Ramos (cell line): ENCODE measurements around the gene KCNB1.

ENCODE experiments used
- in situ Hi-C: fragments of 300-500 bp; cut with MboI; formaldehyde crosslinking; loops from one replicate; pipeline ENCODE4 v1.14.3; 2022; ENCODE audit warnings: low sequenced_read_pairs; ENCODE audit not compliant: unreplicated experiment

KCNB1 gene

DNA sequence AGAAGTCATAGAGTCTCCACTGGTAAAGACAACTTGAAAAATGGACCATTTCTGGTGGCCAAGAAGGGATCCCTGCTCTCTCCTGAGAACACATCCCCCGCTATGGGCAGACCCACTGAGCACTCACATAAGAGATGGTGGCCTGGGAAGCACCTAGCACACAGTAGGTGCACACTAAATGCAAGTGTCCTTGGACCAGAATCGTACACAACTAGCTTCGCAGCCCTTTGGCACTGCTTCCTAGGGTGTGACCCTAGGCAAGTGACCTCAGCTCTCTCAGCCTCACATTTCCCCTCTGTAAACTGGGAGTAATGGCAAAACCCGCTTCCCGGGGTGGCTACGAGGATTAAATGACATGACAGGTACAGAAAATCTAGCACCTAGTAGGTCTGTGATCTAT is 35.1 kb downstream of the KCNB1 start:
- in situ Hi-C loops: no loop called here

DNA sequence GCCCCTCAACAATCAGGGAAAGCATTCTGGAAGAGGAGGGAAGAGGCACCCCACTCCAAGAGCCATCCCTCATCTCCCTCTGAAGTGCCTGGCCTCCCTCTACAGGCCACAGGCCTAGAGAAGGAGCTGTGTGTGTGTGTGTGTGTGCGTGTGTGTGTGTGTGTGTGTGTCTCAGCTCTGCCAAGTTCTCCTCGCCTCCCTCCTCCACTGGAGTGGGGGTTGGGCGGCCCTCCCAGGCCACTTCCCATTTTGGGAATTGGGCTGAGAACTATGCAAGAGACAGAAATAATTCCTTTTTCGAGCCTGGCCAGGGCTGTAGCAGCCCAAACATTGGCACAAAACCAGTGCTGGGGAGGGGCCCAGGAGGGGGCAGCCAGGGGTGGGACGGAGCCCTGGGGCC is 35.7 kb downstream of the KCNB1 start:
- in situ Hi-C loops: no loop called here

DNA sequence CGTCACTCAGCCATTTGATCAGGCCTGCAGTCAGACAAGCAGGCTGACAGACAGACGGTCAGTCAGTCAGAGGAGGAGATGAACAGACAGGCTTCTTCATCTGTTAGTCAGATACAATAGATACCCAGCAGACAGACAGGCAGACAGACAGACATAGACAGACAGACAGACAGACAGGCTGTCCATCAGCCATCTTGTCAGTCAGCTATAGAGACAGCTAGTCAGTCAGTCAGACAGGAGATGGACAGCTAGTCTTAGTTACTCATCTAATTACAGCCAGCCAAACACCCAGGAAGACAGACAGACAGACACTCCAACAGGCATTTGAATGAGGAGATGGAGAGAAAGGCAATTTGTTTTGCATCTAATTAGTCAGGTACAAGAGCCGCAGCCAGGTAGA is 36.4 kb downstream of the KCNB1 start:
- in situ Hi-C loops: no loop called here

DNA sequence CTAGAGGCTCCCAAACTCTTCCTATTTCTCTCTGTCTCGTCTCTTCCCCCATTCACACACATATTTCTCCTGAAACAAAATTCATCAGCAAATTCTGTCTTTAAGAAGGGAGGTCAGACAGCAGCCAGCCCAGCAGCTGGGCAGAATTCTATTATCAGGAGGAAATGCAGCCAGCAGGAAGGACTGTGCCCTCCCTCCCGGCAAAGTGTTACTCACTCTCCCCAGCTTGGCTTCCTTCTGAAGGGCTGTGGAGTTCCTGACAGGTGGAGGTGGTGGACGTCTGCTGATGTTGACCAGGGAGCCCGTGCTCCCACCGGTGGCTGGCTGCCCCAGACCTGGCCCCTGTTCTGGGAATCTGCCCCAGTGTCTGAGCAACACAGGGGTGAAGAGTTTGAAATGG is 37.3 kb downstream of the KCNB1 start:
- in situ Hi-C loops: no loop called here

DNA sequence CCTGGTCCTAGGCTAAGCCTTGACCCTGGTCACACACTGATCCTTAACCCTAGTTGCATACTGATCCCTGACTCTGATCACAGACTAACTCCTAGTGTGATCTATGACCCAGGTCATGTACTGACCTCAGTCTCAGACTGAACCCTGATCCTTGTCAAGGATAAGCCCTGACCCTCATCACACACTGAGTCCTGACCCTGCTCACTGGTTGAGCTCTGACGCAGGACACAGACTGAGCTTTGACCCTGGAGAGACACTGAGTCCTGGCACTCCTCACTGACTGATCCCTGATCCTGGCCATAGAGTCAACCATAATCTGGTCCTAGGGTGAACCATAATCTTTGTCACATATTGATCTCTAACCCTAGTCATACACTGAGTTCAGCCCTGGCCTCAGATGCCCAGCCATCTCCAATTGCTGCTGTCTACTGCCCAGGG is 37.9 kb downstream of the KCNB1 start:
- in situ Hi-C loops: no loop called here

DNA sequence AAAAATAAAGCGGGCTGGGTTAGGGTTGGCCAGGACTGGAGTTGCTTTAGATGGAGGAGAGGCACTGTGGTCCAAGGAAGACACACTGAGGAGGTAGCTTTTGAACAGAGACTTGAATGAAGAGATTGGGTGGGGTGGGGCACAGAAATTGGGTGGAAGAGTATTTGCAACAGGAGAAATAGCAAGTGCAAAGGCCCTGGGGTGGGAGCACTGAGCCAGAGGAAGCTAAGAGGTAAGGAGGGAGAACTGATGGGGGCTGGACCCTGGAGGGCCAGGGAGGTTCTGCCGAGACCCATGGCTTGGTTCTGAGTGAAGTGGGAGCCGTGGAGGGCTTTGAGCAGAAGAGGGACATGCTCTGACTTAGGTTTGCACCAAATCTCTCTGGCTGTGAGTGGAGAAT is 45.4 kb downstream of the KCNB1 start:
- in situ Hi-C loops: no loop called here

DNA sequence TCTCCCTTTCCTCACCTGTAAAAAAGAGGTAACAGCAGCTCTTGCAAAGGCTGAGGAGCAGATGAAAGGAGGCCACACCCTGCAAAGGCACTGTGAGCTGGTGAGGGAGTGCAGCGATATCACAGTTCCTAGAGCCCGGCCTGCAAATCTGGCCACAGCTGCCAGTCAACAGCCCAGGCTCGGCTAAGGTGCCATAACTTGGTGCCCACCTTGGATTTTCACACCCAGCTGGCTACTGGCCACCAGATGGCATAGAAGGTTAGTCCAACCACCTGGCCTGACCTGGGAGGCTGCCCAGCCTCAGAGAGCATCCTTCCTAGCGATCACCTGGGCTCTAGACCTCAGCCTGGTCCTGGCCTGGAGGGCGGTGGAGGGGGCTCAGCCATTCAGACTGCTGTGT is 46.8 kb downstream of the KCNB1 start:
- in situ Hi-C loops: no loop called here

DNA sequence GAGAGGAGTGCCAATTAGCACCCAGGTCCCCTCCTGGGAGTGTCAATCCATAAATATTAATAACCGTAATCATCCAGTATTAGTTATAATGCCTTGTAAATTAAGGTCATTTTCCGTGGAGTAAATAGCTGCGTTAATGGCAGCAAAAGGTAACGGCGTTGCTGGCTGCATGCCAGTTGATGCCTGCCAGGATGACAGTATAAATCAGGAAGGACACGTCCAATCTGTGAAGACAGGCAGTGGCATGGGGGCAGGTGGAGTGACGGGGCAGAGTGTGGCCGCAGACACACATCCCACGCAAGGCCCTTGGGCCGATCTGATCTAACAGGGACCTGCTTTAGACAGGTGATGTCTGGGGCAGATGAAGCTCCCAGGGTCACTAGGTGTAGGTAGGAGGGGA is 49.1 kb downstream of the KCNB1 start:
- in situ Hi-C loops: no loop called here

DNA sequence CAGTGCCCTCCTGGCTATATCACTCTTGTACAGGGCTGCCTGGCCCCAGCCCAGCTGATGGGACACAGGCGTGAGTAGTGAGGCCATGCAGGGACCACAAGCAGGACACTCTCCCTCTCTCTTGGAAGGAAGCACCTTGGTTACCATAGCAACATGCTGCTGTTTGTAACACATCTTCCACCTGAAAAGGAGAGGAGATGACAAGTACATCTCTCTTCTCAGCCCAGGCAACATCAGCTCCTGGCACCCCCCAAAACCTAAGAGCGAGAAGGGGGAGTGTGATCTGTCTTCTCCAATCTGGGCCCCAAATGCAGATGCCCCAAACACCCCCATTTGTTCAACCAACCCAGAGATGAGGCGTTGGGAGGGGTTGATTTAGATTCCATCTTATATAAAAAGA is 49.9 kb downstream of the KCNB1 start:
- in situ Hi-C loops: no loop called here

DNA sequence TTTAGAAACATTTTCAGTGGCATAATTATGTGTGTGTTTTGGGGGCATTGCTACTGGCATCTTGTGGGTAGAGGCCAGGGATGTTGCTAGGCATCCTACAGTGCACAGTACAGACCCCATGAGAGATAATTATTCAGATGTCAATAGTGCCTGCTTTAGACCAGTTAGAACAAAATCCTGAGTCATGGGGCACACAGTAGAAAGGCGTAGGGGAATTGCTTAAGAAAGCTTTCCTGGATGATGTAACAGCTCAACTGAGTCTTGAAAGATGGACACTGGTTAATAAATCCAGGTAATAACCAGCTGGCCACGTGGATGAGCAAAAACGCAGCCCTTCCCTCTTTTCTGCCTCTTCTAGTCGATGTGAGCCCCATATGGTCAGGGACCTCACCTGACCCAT is 51.1 kb downstream of the KCNB1 start:
- in situ Hi-C loops: no loop called here

DNA sequence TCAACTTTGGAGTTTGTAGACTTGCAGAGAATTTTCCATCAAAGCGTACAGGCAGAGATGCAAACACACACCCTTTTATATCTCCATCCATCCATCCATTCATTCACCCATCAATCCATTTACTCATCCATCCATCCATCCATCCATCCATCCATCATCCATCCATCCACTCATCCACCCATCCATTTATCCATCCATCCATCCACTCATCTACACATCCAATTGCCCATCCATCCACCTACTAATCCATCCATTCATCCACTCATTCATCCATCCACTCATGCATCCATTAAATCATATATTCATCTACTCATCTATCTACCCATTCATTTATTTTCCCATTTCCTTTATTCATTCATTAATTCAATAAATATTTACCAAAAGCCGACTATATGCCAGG is 52.1 kb downstream of the KCNB1 start:
- in situ Hi-C loops: no loop called here

DNA sequence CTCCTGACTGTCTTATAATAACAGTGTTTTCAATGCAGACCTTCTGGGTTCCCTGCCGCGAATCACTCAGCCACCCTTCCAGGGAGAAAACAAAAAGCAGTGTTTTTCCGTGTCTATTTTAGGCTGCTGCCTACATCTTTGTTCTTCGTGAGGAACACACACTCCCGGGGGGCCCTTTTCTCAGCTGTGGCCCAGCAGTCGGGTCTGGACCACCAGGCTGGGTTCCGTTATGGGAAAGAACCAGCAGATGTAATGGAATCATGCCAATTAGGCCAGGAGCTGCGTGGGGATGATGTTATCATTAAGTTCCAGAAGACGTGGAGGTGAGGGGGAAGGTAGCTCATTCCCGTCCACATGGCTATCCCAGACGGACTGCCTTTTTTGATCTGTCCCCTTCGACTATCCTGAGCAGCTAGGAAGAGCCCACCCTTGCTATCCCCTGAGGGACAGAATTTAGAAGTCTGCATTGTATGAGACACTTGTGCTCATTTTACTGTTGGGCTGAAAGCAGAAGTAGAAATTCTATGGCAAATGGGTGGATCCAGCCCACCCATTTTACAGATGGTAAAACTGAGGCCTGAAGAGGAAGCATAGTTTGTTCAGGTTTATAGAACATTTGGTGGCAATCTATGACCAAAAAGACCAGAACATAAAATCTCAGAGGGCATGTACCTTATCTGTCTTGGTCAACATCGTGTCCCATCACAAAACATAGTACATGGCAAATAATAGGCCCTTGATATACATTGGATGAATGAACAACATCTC is 54.5 kb downstream of the KCNB1 start:
- in situ Hi-C loops: no loop called here

DNA sequence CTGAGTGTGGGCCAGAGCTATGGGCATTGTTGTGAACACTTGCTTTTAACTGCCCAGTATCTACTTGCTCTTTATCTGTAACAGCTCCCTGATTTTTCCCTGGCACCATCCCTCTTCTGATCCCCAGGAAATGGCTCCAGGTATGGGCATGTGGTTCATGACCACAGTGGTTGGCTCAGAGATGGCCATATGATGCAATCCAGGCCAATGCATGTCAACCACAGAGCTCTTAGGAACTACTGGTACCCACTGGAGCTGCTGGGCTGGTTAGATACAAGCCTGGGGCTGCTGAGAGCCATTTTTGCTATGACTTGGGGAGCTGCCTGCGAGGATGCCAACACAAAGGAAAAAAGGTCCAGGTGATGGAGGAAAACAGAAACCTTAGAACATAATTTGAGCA is 55.6 kb downstream of the KCNB1 start:
- in situ Hi-C loops: no loop called here

DNA sequence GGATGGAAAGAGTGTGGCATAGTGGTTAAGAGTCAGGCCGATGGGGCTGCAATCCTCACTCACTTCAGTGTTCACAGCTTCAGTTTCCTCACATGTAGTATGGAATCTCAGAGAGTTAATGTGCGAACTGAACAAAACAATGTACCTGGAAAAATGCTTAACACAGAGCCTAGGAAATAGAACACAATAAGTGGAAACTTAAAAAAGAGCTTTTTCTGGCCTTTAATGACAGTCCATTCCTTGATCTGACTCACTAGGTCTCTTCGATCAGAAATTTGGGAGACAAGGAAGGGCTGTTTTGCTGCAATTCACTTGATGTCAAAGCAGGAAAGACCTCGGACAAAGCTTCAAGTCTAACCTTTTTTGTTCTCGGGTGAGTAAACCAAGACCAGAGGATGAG is 56.1 kb downstream of the KCNB1 start:
- in situ Hi-C loops: no loop called here

DNA sequence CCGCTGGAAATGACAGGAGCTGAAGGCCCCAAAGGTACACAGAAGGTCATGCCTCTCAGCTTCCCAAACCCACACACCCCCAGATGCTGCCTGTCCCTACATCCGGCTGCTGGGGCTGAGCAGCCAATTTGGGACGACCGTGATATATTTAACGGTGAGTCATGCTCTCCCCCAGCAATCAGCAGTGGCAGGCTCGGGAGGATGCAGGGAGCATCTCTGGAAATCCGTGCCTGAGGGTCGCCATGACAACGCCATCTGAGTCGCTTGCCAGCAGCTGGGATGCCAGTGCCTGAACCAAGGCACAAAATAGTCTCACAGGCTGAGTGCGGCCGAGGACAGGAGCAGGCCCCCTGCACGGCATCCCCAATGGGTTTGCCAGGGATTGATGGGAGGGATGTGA is 57.9 kb downstream of the KCNB1 start:
- in situ Hi-C loops: no loop called here

DNA sequence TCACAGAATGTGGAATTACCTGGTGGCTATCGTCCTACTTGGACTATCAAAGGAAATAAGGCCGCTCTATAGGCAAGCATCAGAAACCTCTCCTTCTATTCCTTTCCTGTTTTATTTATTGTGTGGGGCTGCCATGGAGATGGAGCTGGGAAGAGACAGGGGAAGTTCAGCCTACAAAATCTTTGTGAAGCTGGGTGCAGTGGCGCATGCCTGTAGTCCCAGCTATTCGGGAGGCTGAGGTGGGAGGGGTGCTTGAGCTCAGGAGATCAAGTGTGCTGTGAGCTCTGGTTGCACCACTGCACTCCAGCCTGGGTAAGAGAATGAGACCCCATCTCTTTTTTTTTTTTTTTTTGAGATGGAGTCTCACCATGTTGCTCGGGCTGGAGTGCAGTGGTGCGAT is 60.3 kb downstream of the KCNB1 start:
- in situ Hi-C loops: no loop called here

DNA sequence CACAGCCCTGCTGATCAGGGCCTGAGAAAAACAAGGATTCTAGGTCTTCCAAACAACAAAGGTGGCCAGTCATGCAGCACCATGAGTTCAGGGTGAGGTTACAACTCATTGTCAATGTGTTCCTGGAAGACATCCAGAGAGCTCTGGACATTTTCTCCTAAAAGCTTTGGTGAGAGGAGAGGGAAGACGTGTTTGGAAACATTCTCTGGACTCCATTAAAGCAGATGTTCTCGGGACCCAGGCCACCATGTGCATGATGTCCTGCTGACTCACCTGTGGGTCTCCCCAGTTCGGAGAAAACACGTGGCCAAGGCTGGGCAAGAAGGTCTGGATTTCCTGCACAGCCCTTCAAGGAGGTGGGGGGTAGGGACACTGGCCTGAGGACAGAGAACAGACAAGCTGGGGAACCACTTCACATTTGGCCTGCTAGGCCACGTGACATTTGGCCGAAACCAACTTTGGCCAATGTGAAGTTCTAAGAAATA is 61.6 kb downstream of the KCNB1 start:
- in situ Hi-C loops: no loop called here

DNA sequence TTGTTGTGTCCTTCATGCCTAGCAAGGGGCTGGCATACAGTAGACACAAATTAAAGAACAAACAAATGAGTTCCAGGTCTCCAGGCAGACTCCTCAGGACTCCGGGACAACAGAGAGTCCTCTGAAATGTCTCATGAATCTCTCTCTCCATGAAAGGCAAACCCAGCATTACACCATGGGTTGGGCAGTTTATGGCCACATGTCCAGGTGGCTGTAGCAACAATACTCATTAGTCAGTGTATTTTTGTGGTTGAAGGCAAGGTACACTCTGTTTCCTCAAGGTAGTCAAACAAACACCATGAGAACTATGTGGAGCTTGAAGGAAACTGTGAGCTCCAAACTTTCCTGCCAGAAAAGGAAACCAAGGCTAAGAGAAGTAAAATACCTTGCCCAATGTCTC is 62.2 kb downstream of the KCNB1 start:
- in situ Hi-C loops: no loop called here

DNA sequence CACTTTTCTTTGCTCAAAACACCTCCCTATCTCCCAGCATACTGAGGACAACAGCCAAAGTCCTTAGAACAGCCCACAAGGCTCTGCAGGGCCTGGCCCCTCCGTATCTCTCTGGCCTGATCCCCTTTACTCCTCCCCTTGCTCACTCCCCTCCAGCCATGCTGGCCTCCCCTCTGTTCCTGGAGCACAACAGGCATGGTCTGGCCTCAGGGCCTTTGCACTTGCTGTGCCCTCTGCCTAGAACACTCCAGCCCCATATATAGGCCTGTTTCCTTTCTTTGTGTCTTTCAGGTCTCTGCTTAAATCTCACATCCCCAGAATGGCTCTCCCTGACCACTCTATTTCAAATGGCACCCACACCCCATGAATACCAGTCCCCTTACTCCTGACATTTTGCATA is 62.7 kb downstream of the KCNB1 start:
- in situ Hi-C loops: no loop called here

DNA sequence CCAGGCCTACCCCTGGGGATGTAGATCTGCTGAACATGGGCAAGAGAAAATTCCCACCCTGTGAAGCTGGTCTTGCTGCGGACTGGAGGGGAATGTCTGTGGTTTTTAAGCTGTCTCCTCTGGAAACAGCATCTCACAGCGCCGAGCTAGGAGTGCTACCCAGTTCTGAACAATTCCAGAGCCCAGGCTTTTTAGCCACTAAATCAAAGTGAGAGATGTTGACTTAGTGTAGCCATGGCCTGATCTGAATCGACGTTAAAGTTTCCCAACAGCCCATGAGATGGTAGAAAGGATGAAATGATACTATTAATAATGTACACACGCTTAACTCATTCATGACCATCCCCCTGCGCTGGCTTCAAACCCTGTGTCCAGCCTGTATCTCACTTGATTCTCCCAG is 63.7 kb downstream of the KCNB1 start:
- in situ Hi-C loops: no loop called here

DNA sequence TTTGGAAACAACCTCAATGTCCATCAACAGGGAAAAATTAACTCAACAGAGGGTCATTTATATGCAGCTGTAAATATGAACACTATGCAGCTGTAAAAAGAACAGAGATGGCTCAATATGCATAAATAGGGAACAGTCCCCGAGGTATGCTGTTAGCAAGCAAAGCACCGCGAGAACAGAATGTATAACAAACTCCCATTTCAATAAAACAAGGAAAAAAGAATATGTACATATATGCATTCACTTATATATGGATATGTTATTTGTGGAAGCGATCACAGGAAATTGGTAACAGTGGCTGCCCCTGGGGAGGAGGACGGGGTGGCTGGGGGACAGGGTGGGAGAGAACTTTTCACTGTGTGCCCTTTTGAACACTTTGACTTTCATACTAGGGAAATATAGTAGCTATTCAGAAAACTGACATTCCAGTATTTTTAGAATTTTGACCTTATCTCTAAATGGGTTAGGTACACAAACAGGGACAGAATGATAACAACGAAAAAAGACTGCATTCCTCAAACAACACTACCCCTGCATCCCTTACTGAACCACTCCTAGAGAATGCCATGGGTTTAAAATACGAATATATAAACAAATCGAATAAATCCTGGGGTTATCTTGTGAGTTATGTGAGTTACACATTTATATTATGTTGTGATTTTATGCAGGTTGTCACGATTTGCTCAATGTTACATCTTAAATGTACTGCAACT is 64.5 kb downstream of the KCNB1 start:
- in situ Hi-C loops: no loop called here

DNA sequence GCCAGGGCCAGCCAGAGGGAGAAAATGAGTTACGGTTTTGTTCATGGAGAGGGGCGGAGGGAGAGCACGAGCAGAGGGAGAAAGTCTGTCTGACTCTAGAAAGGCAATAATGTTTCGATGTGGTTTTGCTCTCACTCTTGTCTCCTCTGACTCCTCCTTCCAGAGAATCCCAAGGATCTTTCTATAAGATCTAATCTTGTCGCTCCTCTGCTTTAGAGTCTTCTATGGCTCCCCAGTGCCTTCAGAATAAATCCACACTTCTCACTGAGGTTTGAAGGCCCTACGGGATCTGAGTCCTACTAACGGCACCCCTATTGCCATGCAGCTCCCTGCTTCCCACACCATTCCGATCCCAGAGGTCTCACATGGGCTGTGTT is 66.8 kb downstream of the KCNB1 start:
- in situ Hi-C loops: no loop called here
